Lower leg skin (tissue), 3 donors: ENCODE data around the gene CACNA1S.

Experiments used
- CTCF ChIP-seq, 3 donors: fragments of 450-650 bp; IDR thresholded peaks; one replicate each; pipeline ENCODE4 v1.5.1; 2016; ENCODE audit warnings: antibody characterized with exemption in 3 of 3, mild to moderate bottlenecking in 3 of 3, moderate library complexity in 2 of 3
- POLR2A ChIP-seq, 2 donors: fragments of 450-650 bp; IDR thresholded peaks; one replicate each; pipeline ENCODE4 v1.6.1; 2016 to 2017; ENCODE audit warnings: antibody characterized with exemption in 2 of 2, mild to moderate bottlenecking in 1 of 2, moderate library complexity in 1 of 2

GRCh38 chr1:201110138-201110537 is 2.1 kb downstream of the CACNA1S start:
- TF ChIP-seq CTCF (IDR thresholded peaks at IDR 0.05) (no peak), POLR2A (IDR thresholded peaks at IDR 0.05) (no peak)
